ENCODE results near the gene TNFRSF13B. TPM values are rescaled to one million over a fixed set of nuclear protein-coding genes. Genes with fewer than 3 reads are reported as not detected.

The TNFRSF13B gene
- total RNA-seq, 1 experiment from 2014 or later, result not detected

DNA sequence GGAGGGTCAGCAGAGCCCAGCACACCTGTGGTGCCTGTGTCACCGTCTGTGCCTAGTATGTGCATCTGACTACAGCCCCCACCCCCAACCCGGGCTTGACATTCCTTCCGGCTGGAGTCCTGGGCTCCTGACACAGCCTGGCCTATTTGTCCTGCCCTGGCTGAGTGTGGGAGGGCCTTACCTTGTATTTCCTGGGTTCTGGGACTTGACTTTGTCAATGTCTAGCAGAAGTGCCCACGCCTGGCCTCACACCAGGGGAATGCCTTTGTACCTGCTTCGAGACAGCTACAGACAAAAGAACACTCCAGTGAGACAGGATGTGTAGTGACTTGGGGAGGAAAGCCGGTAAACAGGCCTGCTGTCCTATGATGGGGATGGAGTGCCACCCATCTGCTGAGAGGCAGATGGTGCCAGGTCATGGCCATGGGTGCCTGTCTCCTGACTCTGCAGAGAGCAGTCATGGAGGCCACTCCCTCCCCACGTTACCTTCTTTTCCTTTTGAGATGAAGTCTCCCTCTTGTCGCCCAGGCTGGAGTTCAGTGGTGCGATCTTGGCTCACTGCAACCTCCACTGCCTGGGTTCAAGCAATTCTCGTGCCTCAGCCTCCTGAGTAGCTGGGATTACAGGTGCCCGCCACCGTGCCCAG is 42.8 kb downstream of the TNFRSF13B start:
- DNase-seq (ENCODE audit: low read depth, low spot score) (no peak), ATAC-seq (no peak)
- Histone ChIP-seq H3K4me3 (ENCODE audit: low read depth in 2 of 2, low read length in 2 of 2) (no peak overlapping the region), H3K27ac (ENCODE audit: low read length) (no peak overlapping the region), H3K4me1 (ENCODE audit: control insufficient read depth, insufficient read depth, low read length) (no peaks in the 10 kb centered on the region), H3K27me3 (ENCODE audit: control insufficient read depth, insufficient read depth, low read length) (no peaks in the 10 kb centered on the region), H3K36me3 (ENCODE audit: control insufficient read depth, insufficient read depth, low read length) (no peaks in the 10 kb centered on the region), H3K9me3 (ENCODE audit: control insufficient read depth, insufficient read depth, low read depth, low read length) (no peaks in the 10 kb centered on the region)
- BruUV-seq (replicated peaks), result no TSS peak
- ChIA-PET CTCF (no interaction called here), POLR2A (no interaction called here)
- TF ChIP-seq TCF7L2 (IDR thresholded peaks at IDR 0.05; ENCODE audit: low read depth, low read length), result no peak
- no peak for TF ChIP-seq SIN3A (IDR thresholded peaks at IDR 0.05; ENCODE audit: borderline replicate concordance, insufficient read depth, low read depth, low read length)
- TF ChIP-seq POLR2AphosphoS5 (IDR thresholded peaks at IDR 0.05; ENCODE audit: low read depth, low read length), result no peak
- TF ChIP-seq REST (IDR thresholded peaks at IDR 0.05; ENCODE audit: insufficient read depth in 1 of 2, low read depth in 2 of 2, low read length in 1 of 2), result no peak
- TF ChIP-seq, protein P1, sequence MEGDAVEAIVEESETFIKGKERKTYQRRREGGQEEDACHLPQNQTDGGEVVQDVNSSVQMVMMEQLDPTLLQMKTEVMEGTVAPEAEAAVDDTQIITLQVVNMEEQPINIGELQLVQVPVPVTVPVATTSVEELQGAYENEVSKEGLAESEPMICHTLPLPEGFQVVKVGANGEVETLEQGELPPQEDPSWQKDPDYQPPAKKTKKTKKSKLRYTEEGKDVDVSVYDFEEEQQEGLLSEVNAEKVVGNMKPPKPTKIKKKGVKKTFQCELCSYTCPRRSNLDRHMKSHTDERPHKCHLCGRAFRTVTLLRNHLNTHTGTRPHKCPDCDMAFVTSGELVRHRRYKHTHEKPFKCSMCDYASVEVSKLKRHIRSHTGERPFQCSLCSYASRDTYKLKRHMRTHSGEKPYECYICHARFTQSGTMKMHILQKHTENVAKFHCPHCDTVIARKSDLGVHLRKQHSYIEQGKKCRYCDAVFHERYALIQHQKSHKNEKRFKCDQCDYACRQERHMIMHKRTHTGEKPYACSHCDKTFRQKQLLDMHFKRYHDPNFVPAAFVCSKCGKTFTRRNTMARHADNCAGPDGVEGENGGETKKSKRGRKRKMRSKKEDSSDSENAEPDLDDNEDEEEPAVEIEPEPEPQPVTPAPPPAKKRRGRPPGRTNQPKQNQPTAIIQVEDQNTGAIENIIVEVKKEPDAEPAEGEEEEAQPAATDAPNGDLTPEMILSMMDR (IDR thresholded peaks at IDR 0.05), result no peak
- in situ Hi-C loops (cut with HindIII; ENCODE audit: low pct_unique_long_range_greater_than_20kb, low sequenced_read_pairs) (no loop called here), intact Hi-C loops (cut with micrococcal nuclease; ENCODE audit: unreplicated experiment) (no loop called here)

DNA sequence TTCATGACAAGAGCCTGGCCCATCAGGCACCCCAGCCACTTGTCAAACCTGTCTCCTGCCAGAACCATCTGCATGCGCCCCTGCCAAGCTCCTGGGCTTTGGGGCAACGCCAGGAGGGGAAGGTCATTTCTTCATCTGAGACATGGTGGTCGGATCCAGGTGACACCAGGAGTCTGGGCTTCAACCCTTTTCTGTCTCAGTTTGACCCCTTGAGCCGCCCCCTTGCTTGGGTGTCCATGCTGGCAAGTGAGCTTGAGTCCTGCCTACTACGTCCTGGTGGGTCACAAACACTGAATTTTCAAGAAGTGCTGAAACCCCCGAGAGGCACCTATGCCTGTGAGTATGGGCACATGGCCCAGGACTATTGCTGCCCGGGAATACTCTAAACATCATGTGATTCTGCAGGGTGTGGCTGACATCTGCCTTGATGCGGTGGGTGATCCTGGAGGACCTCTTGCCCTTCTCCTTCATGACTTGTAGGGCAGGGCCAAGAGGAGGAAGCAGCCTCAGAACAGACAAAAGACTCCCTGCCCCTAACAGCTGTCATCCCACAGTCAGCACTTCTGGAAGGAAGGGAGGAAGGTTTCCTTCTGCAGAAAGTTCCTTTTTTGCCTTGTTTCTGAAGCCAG is 43.4 kb downstream of the TNFRSF13B start:
- CTCF ChIA-PET, result no interaction called here
- Histone ChIP-seq H3K27me3 (ENCODE audit: control insufficient read depth, insufficient read depth, low read length) (no peaks in the 10 kb centered on the region), H3K36me3 (ENCODE audit: control insufficient read depth, insufficient read depth, low read length) (no peaks in the 10 kb centered on the region), H3K4me3 (ENCODE audit: low read depth in 2 of 2, low read length in 2 of 2) (no peak overlapping the region), H3K4me1 (ENCODE audit: control insufficient read depth, insufficient read depth, low read length) (no peaks in the 10 kb centered on the region), H3K27ac (ENCODE audit: low read length) (no peak overlapping the region), H3K9me3 (ENCODE audit: control insufficient read depth, insufficient read depth, low read depth, low read length) (no peaks in the 10 kb centered on the region)
- in situ Hi-C loops (cut with HindIII; ENCODE audit: low pct_unique_long_range_greater_than_20kb, low sequenced_read_pairs), result no loop called here
- POLR2A ChIA-PET, result no interaction called here
- BruUV-seq (replicated peaks), result no TSS peak
- no peak for ATAC-seq
- intact Hi-C loops (cut with micrococcal nuclease; ENCODE audit: unreplicated experiment), result no loop called here
- DNase-seq (ENCODE audit: low read depth, low spot score), result no peak
- TF ChIP-seq SIN3A (IDR thresholded peaks at IDR 0.05; ENCODE audit: borderline replicate concordance, insufficient read depth, low read depth, low read length) (no peak), POLR2AphosphoS5 (IDR thresholded peaks at IDR 0.05; ENCODE audit: low read depth, low read length) (no peak), TCF7L2 (IDR thresholded peaks at IDR 0.05; ENCODE audit: low read depth, low read length) (no peak), REST (IDR thresholded peaks at IDR 0.05; ENCODE audit: insufficient read depth in 1 of 2, low read depth in 2 of 2, low read length in 1 of 2) (no peak)
- TF ChIP-seq, protein P1 (IDR thresholded peaks at IDR 0.05), result no peak
